ENCODE measurements around the gene ART4.

Gene ART4

DNA sequence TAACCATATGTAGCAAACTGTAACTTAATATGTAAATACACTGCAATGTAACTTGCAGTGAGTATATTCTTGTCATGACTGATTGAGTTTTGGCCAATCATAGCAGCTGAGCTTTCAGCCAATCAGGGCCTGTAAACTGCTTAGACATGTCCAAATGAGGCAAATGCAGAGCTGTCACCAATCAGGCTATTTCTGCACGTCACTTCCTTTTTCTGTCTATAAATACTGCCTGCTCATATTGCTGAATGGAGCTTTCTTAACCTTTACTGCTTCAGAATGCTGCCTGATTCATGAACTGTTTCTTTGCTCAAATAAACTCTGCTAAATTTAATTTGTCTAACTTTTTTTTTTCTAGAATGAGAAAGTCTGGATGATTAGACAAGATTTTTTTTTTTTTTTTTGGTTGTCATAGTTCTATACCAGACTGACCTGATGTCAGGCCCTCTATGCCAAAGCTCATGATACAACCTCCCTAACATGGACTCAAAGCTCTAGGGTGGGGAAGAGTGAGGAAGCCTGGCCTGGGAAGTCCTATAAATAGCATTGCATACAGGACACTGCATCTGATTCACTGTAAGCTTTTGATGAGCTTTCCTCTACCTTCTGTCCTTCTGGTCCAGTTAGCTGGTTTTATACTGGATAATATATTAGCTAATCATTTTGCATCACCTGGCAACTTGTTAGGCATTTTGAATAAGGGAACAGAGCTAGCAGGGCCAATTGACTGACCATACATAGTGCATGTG, 30.3 kb upstream of the ART4 start:
- peaks cover 14 to 28% of the 10 kb centered on the region in 2 donors for H3K27me3 Mint-ChIP-seq
- ATAC-seq (replicated peaks) (no peak), DNase-seq (no peak)
- H3K9me3 Mint-ChIP-seq, result no peaks in the 10 kb centered on the region
- H3K4me1 Mint-ChIP-seq (ENCODE audit: low read depth in 2 of 2), result no peaks in the 10 kb centered on the region
- no peak overlapping the region for H3K27ac Mint-ChIP-seq
- no peaks in the 10 kb centered on the region for H3K36me3 Mint-ChIP-seq (ENCODE audit: insufficient read depth)
- H3K4me3 Mint-ChIP-seq, result no peak overlapping the region

DNA sequence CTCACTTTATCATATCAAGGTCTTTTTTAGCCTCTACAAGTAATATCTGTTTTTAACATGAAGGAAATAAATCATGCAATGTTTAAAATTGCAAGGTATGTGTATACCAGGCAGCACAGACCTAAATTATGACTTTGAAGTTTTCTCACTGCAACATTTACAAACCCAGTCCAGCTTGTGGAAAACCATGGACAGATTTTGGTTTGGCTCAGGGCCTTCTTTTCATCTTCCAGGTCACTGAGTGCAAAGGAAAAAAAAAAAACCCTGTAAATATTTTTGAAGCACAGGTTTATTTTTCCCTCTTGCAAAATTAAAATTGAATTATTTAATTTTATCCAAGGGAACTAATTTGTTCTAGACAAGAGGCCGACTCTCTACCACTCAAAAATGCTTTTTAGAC, 28.6 kb upstream of the ART4 start:
- H3K36me3 Mint-ChIP-seq (ENCODE audit: insufficient read depth), result no peaks in the 10 kb centered on the region
- no peak for DNase-seq

GRCh38 chr12:14871247-14871646, 27.9 kb upstream of the ART4 start:
- ATAC-seq (replicated peaks), result no peak
- no peak for DNase-seq
- no peak overlapping the region for H3K27ac Mint-ChIP-seq
- no peak overlapping the region for H3K4me3 Mint-ChIP-seq
- peaks cover 31 to 46% of the 10 kb centered on the region in 2 donors for H3K27me3 Mint-ChIP-seq
- no peaks in the 10 kb centered on the region for H3K9me3 Mint-ChIP-seq
- H3K36me3 Mint-ChIP-seq (ENCODE audit: insufficient read depth), result no peaks in the 10 kb centered on the region
- H3K4me1 Mint-ChIP-seq (ENCODE audit: low read depth in 2 of 2), result no peaks in the 10 kb centered on the region

More for the DNA sequence above, 28.6 kb upstream of the ART4 start:
- no peak overlapping the region for H3K27ac Mint-ChIP-seq
- no peak for ATAC-seq (replicated peaks)
- no peaks in the 10 kb centered on the region for H3K9me3 Mint-ChIP-seq
- peaks cover 29 to 44% of the 10 kb centered on the region in 2 donors for H3K27me3 Mint-ChIP-seq
- no peak overlapping the region for H3K4me3 Mint-ChIP-seq
- no peaks in the 10 kb centered on the region for H3K4me1 Mint-ChIP-seq (ENCODE audit: low read depth in 2 of 2)

DNA sequence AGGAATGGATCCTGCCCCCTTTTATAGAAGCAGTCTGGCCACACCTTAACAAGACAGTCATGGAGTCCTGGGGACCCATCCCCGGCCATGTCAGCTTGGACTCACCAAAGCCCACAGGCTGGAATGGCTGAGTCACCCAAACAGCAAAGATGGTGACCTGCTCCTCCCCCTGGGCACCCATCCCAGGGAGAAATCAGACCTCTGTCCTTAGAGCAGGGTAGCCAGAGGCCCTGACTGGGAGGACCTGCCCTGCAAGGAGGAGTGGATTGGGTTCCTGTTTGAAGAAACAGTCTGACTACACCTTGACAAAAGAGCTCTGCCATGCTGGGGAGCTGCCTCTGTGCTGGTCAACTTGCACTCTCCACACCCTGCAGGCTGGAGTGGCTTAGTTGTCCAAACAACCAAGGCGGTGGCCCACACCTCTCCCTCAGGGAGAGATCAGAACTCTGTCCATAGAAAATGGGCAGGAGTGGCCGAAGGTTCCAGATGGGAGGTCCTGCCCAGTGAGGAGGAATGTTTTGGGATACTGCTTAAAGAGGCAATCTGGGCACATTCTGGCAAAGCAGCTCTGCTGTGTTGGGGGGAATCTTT, 25.7 kb upstream of the ART4 start:
- H3K4me3 Mint-ChIP-seq, result no peak overlapping the region
- no peak for ATAC-seq (replicated peaks)

GRCh38 chr12:14860490-14860889, 17.2 kb upstream of the ART4 start:
- Mint-ChIP-seq H3K4me1 (ENCODE audit: low read depth in 2 of 2) (no peaks in the 10 kb centered on the region), H3K36me3 (ENCODE audit: insufficient read depth) (no peaks in the 10 kb centered on the region), H3K9me3 (peaks cover 0 to 3% of the 10 kb centered on the region in 2 donors), H3K4me3 (no peak overlapping the region), H3K27ac (no peak overlapping the region), H3K27me3 (peaks cover 0 to 6% of the 10 kb centered on the region in 2 donors)
- ATAC-seq (replicated peaks) (no peak), DNase-seq (no peak)

More for the DNA sequence above, 25.7 kb upstream of the ART4 start:
- DNase-seq, result no peak
- H3K27ac Mint-ChIP-seq, result no peak overlapping the region
- H3K4me1 Mint-ChIP-seq (ENCODE audit: low read depth in 2 of 2), result no peaks in the 10 kb centered on the region
- no peaks in the 10 kb centered on the region for H3K36me3 Mint-ChIP-seq (ENCODE audit: insufficient read depth)
- H3K27me3 Mint-ChIP-seq, result peaks cover 45 to 50% of the 10 kb centered on the region in 2 donors
- H3K9me3 Mint-ChIP-seq, result peaks cover 0 to 2% of the 10 kb centered on the region in 2 donors

- Mint-ChIP-seq H3K9me3 (peaks cover 0 to 3% of the 10 kb centered on the region in 2 donors), H3K27me3 (no peaks in the 10 kb centered on the region), H3K4me1 (ENCODE audit: low read depth in 2 of 2) (no peaks in the 10 kb centered on the region), H3K27ac (no peak overlapping the region), H3K36me3 (ENCODE audit: insufficient read depth) (no peaks in the 10 kb centered on the region), H3K4me3 (no peak overlapping the region)
- DNase-seq, result no peak
- no peak for ATAC-seq (replicated peaks)
Measured at GRCh38 chr12:14858513-14858912, 15.2 kb upstream of the ART4 start.

- ATAC-seq (replicated peaks), result no peak
Measured at GRCh38 chr12:14854586-14855183, 11.4 kb upstream of the ART4 start.

GRCh38 chr12:14853961-14854360, 10.6 kb upstream of the ART4 start:
- Mint-ChIP-seq H3K9me3 (no peaks in the 10 kb centered on the region), H3K4me3 (no peak overlapping the region), H3K27ac (no peak overlapping the region), H3K36me3 (ENCODE audit: insufficient read depth) (no peaks in the 10 kb centered on the region), H3K4me1 (ENCODE audit: low read depth in 2 of 2) (no peaks in the 10 kb centered on the region), H3K27me3 (no peaks in the 10 kb centered on the region)
- ATAC-seq (replicated peaks) (no peak), DNase-seq (no peak)

More at GRCh38 chr12:14854586-14855183, 11.4 kb upstream of the ART4 start:
- H3K27ac Mint-ChIP-seq, result no peak overlapping the region
- no peak overlapping the region for H3K4me3 Mint-ChIP-seq
- H3K27me3 Mint-ChIP-seq, result no peaks in the 10 kb centered on the region
- no peaks in the 10 kb centered on the region for H3K9me3 Mint-ChIP-seq
- no peaks in the 10 kb centered on the region for H3K4me1 Mint-ChIP-seq (ENCODE audit: low read depth in 2 of 2)
- no peak for DNase-seq
- H3K36me3 Mint-ChIP-seq (ENCODE audit: insufficient read depth), result no peaks in the 10 kb centered on the region

DNA sequence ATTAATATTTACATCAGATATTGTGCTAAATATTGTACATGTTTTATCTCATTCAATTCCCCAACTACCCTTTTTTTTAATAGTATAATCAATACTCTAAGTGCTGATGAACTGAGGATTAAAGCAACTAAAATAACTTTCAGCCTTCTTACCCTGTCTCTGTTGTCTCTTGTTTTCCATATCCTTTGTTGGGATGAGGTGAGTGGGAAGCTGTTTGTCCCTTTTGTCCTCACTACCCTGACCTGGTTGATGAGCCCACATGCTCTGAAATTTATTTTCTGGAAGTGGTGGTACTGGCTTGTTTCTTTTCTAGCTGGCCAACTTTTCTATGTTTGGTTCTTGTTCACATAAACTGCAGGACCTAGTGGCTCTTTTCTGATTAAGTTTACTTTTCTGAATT, 9.6 kb upstream of the ART4 start:
- H3K4me1 Mint-ChIP-seq (ENCODE audit: low read depth in 2 of 2), result no peaks in the 10 kb centered on the region
- H3K36me3 Mint-ChIP-seq (ENCODE audit: insufficient read depth), result no peaks in the 10 kb centered on the region
- H3K27ac Mint-ChIP-seq, result no peak overlapping the region
- no peaks in the 10 kb centered on the region for H3K27me3 Mint-ChIP-seq
- no peaks in the 10 kb centered on the region for H3K9me3 Mint-ChIP-seq
- DNase-seq, result no peak
- no peak overlapping the region for H3K4me3 Mint-ChIP-seq
- no peak for ATAC-seq (replicated peaks)

DNA sequence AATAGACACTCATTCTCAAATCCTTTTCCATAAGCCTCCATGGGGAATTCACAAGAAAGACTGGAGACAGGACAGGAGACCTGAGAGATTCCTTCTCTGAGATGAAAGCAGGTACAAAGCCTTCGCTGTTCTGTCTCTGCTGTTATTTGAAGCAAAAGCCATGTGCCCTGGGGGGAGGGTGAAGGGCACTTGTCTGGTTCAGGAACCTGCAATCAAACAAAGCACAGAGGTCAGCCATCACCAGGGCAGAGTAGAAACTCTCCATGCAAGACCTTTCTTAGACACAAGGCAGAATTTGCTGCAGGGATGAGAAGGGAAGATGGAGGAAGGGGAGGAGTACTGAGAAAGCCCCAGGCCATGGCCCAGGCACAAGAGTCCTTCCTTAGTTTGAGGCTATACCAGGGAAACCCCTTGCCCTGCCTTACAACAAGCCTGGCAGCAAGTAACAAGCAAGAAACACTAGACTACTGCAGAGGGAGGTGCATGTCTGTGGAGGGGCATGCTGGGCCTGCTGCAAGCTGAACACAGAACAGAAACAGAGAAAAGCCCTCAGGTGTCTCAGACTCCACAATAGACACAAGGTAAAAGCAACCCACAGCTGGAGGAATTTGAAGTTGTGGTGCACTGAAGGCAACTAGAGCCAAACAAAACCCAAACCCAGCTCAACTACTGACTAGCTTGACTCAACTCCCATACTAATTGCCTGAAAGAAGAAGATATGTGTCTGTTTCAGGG, 7.8 kb upstream of the ART4 start:
- DNase-seq, result no peak
- Mint-ChIP-seq H3K36me3 (ENCODE audit: insufficient read depth) (no peaks in the 10 kb centered on the region), H3K4me3 (no peak overlapping the region), H3K27me3 (no peaks in the 10 kb centered on the region), H3K9me3 (no peaks in the 10 kb centered on the region), H3K4me1 (ENCODE audit: low read depth in 2 of 2) (no peaks in the 10 kb centered on the region), H3K27ac (peak overlapping the region in 1 of 2 donors; percentile 27)
- ATAC-seq (replicated peaks), result no peak

DNA sequence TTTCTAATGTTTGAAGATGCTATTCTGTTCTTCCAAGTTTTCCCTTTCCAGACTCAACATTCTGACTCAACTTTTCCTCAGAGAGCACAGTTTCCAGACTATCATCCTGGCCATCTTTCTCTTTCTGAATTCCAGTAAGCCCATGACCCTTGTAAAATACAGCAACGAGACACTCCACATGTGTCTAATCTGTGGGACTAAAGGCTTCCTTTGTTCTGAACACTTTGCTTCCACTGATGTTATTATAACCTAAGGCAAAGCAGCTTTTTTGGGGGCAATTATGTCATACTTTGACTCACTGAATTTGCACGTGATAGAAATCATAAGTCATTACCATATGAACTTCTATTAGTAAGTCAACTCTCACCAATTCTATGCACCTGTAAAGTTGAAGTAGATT, 6.3 kb upstream of the ART4 start:
- Mint-ChIP-seq H3K27me3 (no peaks in the 10 kb centered on the region), H3K4me3 (no peak overlapping the region), H3K27ac (no peak overlapping the region), H3K4me1 (ENCODE audit: low read depth in 2 of 2) (peaks cover 0 to 5% of the 10 kb centered on the region in 2 donors), H3K36me3 (ENCODE audit: insufficient read depth) (no peaks in the 10 kb centered on the region), H3K9me3 (no peaks in the 10 kb centered on the region)
- DNase-seq (no peak), ATAC-seq (replicated peaks) (no peak)

GRCh38 chr12:14846876-14847580, 3.7 kb upstream of the ART4 start:
- no peaks in the 10 kb centered on the region for H3K9me3 Mint-ChIP-seq
- ATAC-seq (replicated peaks) (no peak), DNase-seq (no peak)
- H3K4me3 Mint-ChIP-seq, result no peak overlapping the region
- no peak overlapping the region for H3K27ac Mint-ChIP-seq
- H3K27me3 Mint-ChIP-seq, result no peaks in the 10 kb centered on the region
- peaks cover 0 to 5% of the 10 kb centered on the region in 2 donors for H3K4me1 Mint-ChIP-seq (ENCODE audit: low read depth in 2 of 2)
- H3K36me3 Mint-ChIP-seq (ENCODE audit: insufficient read depth), result no peaks in the 10 kb centered on the region

DNA sequence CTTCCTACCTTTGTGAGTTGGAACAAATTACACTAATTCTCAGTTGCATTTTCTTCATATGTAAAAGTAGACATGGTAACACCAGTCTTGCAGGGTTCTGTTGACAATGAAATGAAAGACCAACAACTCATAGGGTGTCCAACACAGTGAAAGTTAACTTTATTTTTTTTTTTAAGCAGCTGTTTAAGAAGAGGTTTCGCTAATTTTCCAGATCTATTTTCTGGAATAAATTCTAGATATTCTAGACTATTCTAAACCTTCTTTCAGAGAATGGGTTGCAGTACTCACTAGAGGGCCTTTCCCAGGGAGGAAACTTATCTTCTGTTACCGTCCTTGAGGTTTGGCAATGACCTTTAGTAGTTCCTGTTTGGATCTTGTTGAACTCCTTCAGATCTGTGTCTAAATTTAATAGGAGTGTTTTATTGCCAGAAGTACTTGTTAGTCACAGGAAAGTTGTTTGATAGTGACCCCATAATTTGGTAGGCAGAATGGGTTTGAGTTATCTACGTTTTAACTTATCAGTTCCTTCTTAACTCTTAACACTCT, 2.8 kb upstream of the ART4 start:
- H3K27me3 Mint-ChIP-seq, result no peaks in the 10 kb centered on the region
- H3K9me3 Mint-ChIP-seq, result no peaks in the 10 kb centered on the region
- no peak overlapping the region for H3K27ac Mint-ChIP-seq
- ATAC-seq (replicated peaks), result no peak
- no peak for DNase-seq
- H3K36me3 Mint-ChIP-seq (ENCODE audit: insufficient read depth), result no peaks in the 10 kb centered on the region
- H3K4me1 Mint-ChIP-seq (ENCODE audit: low read depth in 2 of 2), result peaks cover 0 to 5% of the 10 kb centered on the region in 2 donors
- H3K4me3 Mint-ChIP-seq, result no peak overlapping the region

All from effector memory CD8-positive, alpha-beta T cell (primary cell).